Measurements from ENCODE around the gene MLYCD.

Gene MLYCD

GRCh38 chr16:83929811-83930555, 31.1 kb downstream of the MLYCD start:
- no peak overlapping the region for H3K27ac ChIP-seq (ENCODE audit: low read depth, low read length)
- no peaks in the 10 kb centered on the region for H3K9me2 ChIP-seq (replicated peaks; ENCODE audit: control insufficient read depth, low read length)
- no peaks in the 10 kb centered on the region for H3K36me3 ChIP-seq (ENCODE audit: control insufficient read depth, low read length)
- no peak overlapping the region for H3K4me3 ChIP-seq (ENCODE audit: low read length)
- H3K4me2 ChIP-seq (ENCODE audit: low read length): no peak overlapping the region
- TF ChIP-seq EZH2phosphoT487 (IDR thresholded peaks at IDR 0.05; ENCODE audit: borderline replicate concordance, low read length): no peak
- TF ChIP-seq, protein P1, sequence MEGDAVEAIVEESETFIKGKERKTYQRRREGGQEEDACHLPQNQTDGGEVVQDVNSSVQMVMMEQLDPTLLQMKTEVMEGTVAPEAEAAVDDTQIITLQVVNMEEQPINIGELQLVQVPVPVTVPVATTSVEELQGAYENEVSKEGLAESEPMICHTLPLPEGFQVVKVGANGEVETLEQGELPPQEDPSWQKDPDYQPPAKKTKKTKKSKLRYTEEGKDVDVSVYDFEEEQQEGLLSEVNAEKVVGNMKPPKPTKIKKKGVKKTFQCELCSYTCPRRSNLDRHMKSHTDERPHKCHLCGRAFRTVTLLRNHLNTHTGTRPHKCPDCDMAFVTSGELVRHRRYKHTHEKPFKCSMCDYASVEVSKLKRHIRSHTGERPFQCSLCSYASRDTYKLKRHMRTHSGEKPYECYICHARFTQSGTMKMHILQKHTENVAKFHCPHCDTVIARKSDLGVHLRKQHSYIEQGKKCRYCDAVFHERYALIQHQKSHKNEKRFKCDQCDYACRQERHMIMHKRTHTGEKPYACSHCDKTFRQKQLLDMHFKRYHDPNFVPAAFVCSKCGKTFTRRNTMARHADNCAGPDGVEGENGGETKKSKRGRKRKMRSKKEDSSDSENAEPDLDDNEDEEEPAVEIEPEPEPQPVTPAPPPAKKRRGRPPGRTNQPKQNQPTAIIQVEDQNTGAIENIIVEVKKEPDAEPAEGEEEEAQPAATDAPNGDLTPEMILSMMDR (IDR thresholded peaks at IDR 0.05; ENCODE audit: low read depth, low read length, poor library complexity, severe bottlenecking): no peak
- H3F3A ChIP-seq (ENCODE audit: control insufficient read depth, insufficient read depth): no peaks in the 10 kb centered on the region
- no peaks in the 10 kb centered on the region for H3K9me3 ChIP-seq (ENCODE audit: control insufficient read depth, insufficient read depth, low read length)
- H4K20me1 ChIP-seq (ENCODE audit: control insufficient read depth, insufficient read depth, low read depth, low read length): no peaks in the 10 kb centered on the region
- no peaks in the 10 kb centered on the region for H3K27me3 ChIP-seq (ENCODE audit: control insufficient read depth, low read length)
- no peaks in the 10 kb centered on the region for H3K4me1 ChIP-seq (ENCODE audit: control insufficient read depth, low read length)
- no peaks in the 10 kb centered on the region for H3K79me2 ChIP-seq (ENCODE audit: control insufficient read depth, low read length)

DNA sequence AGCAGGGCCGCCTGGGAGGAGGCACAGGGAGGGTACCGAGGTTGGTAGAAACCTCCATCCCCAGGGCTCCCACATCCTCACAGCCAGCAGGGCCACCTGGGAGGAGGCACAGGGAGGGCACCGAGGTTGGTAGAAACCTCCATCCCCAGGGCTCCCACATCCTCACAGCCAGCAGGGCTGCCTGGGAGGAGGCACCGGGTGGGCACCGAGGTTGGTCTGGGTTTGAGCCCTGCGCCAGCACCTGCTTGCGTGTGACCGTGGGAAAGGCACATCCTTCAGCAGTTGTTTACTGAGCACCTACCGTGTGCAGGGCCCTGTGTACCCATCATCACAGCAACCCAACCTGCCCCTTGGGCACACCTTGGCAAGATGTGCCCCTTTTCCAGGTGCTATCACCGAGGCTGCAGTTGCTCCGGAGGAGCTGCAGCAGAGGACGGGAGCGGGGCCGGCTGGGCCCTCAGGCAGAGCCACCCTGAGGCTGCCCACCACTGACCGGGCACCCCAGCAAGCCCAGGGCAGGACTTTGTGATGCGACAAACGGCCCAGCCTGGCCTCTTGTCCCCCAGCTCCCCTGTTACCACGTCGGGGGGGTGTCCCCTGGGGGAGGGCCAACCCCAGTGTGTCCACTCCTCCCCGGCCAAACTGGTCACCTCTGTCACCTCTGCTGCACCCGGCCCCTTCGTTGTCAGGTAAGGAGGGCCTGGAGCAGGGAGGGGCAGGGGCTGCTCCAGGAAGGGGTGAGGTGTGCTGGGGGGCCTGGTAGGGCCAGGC, 32.0 kb downstream of the MLYCD start:
- no peak overlapping the region for H3K4me3 ChIP-seq (ENCODE audit: low read length)
- H3K79me2 ChIP-seq (ENCODE audit: control insufficient read depth, low read length): no peaks in the 10 kb centered on the region
- H3F3A ChIP-seq (ENCODE audit: control insufficient read depth, insufficient read depth): no peaks in the 10 kb centered on the region
- H3K36me3 ChIP-seq (ENCODE audit: control insufficient read depth, low read length): no peaks in the 10 kb centered on the region
- no peaks in the 10 kb centered on the region for H3K27me3 ChIP-seq (ENCODE audit: control insufficient read depth, low read length)
- H3K9me2 ChIP-seq (replicated peaks; ENCODE audit: control insufficient read depth, low read length): no peaks in the 10 kb centered on the region
- H3K9me3 ChIP-seq (ENCODE audit: control insufficient read depth, insufficient read depth, low read length): no peaks in the 10 kb centered on the region
- no peak overlapping the region for H3K27ac ChIP-seq (ENCODE audit: low read depth, low read length)
- H3K4me1 ChIP-seq (ENCODE audit: control insufficient read depth, low read length): no peaks in the 10 kb centered on the region
- no peaks in the 10 kb centered on the region for H4K20me1 ChIP-seq (ENCODE audit: control insufficient read depth, insufficient read depth, low read depth, low read length)
- no peak for TF ChIP-seq EZH2phosphoT487 (IDR thresholded peaks at IDR 0.05; ENCODE audit: borderline replicate concordance, low read length)
- TF ChIP-seq, protein P1 (IDR thresholded peaks at IDR 0.05; ENCODE audit: low read depth, low read length, poor library complexity, severe bottlenecking): no peak
- no peak overlapping the region for H3K4me2 ChIP-seq (ENCODE audit: low read length)

- no peaks in the 10 kb centered on the region for H3K79me2 ChIP-seq (ENCODE audit: control insufficient read depth, low read length)
- no peak overlapping the region for H3K4me2 ChIP-seq (ENCODE audit: low read length)
- no peaks in the 10 kb centered on the region for H4K20me1 ChIP-seq (ENCODE audit: control insufficient read depth, insufficient read depth, low read depth, low read length)
- TF ChIP-seq EZH2phosphoT487 (IDR thresholded peaks at IDR 0.05; ENCODE audit: borderline replicate concordance, low read length): no peak
- TF ChIP-seq, protein P1 (IDR thresholded peaks at IDR 0.05; ENCODE audit: low read depth, low read length, poor library complexity, severe bottlenecking): no peak
- H3K27me3 ChIP-seq (ENCODE audit: control insufficient read depth, low read length): no peaks in the 10 kb centered on the region
- no peaks in the 10 kb centered on the region for H3F3A ChIP-seq (ENCODE audit: control insufficient read depth, insufficient read depth)
- no peaks in the 10 kb centered on the region for H3K4me1 ChIP-seq (ENCODE audit: control insufficient read depth, low read length)
- no peaks in the 10 kb centered on the region for H3K36me3 ChIP-seq (ENCODE audit: control insufficient read depth, low read length)
- no peaks in the 10 kb centered on the region for H3K9me3 ChIP-seq (ENCODE audit: control insufficient read depth, insufficient read depth, low read length)
- H3K9me2 ChIP-seq (replicated peaks; ENCODE audit: control insufficient read depth, low read length): no peaks in the 10 kb centered on the region
- H3K4me3 ChIP-seq (ENCODE audit: low read length): no peak overlapping the region
- no peak overlapping the region for H3K27ac ChIP-seq (ENCODE audit: low read depth, low read length)
These were observed 32.6 kb downstream of the MLYCD start for GRCh38 chr16:83931556-83931955.

All from DOHH2 (cell line).